ENCODE data around the gene LPO. TPM values are rescaled to one million over a fixed set of nuclear protein-coding genes. Genes with fewer than 3 reads are reported as not detected.

The LPO gene
- total and polyA plus RNA-seq, 10 of the 15 experiments (the other 5 are each of a cell fraction or from before 2014, with no cell fraction given): 0.03 to 0.11 (median 0.06) TPM; not detected in 7

GRCh38 chr17:58312829-58313228 is 74.4 kb downstream of the LPO start:
- intact Hi-C loops (cut with micrococcal nuclease; ENCODE audit: unreplicated experiment): no loop called here

More at GRCh38 chr17:58312829-58313228, 74.4 kb downstream of the LPO start:
- ChIA-PET POLR2A (no interaction called here), SMC1A (ENCODE audit: uncharacterized antibody, unreplicated experiment) (interaction anchor here (0.6 to 12.9 kb wide), 2 partner anchors 31 to 113 kb away, joined by 3 to 249 read pairs; no protein-coding TSS in a partner anchor), CTCF (interaction anchor here (0.8 to 6.5 kb wide), 3 partner anchors 8 to 32 kb away, joined by 3 to 163 read pairs (median 56); no protein-coding TSS in a partner anchor), RAD21 (ENCODE audit: unreplicated experiment) (interaction anchor here (1.0 to 1.3 kb wide), 2 partner anchors 9 to 32 kb away, joined by 3 to 6 read pairs; no protein-coding TSS in a partner anchor)
- TF ChIP-seq, protein P1, sequence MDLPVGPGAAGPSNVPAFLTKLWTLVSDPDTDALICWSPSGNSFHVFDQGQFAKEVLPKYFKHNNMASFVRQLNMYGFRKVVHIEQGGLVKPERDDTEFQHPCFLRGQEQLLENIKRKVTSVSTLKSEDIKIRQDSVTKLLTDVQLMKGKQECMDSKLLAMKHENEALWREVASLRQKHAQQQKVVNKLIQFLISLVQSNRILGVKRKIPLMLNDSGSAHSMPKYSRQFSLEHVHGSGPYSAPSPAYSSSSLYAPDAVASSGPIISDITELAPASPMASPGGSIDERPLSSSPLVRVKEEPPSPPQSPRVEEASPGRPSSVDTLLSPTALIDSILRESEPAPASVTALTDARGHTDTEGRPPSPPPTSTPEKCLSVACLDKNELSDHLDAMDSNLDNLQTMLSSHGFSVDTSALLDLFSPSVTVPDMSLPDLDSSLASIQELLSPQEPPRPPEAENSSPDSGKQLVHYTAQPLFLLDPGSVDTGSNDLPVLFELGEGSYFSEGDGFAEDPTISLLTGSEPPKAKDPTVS (IDR thresholded peaks at IDR 0.05; ENCODE audit: low read depth, low read length): no peak
- TF ChIP-seq, protein P2, sequence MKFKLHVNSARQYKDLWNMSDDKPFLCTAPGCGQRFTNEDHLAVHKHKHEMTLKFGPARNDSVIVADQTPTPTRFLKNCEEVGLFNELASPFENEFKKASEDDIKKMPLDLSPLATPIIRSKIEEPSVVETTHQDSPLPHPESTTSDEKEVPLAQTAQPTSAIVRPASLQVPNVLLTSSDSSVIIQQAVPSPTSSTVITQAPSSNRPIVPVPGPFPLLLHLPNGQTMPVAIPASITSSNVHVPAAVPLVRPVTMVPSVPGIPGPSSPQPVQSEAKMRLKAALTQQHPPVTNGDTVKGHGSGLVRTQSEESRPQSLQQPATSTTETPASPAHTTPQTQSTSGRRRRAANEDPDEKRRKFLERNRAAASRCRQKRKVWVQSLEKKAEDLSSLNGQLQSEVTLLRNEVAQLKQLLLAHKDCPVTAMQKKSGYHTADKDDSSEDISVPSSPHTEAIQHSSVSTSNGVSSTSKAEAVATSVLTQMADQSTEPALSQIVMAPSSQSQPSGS (IDR thresholded peaks at IDR 0.05; ENCODE audit: low read length): no peak
- TF ChIP-seq MEF2B (IDR thresholded peaks at IDR 0.05; ENCODE audit: partially characterized antibody, poor library complexity, severe bottlenecking): no peak
- peak; percentile 45; the same call in 1 of the 2 replicates for TF ChIP-seq RAD21 (IDR thresholded peaks at IDR 0.05; ENCODE audit: insufficient read depth, low read depth, low read length)
- TF ChIP-seq SUPT20H (IDR thresholded peaks at IDR 0.05; ENCODE audit: borderline replicate concordance, control insufficient read depth, low read depth, low read length): no peak
- no peak for TF ChIP-seq CEBPB (IDR thresholded peaks at IDR 0.05; ENCODE audit: borderline replicate concordance in 1 of 2, low read depth in 2 of 2, low read length in 2 of 2)
- TF ChIP-seq REST (IDR thresholded peaks at IDR 0.05; ENCODE audit: low read depth, low read length): no peak
- TF ChIP-seq NR2F1 (conservative IDR thresholded peaks at IDR 0.05): no peak
- peak in 1 of 3 experiments; percentile 20; a peak in 1 of 6 replicates for TF ChIP-seq CTCF (IDR thresholded peaks at IDR 0.05 in 2 of 3, conservative IDR thresholded peaks at IDR 0.05 in 1 of 3; ENCODE audit: control insufficient read depth in 2 of 3, extremely low read depth in 1 of 3, insufficient read depth in 1 of 3, low read depth in 3 of 3, low read length in 3 of 3)
- no peak for TF ChIP-seq NFYB (IDR thresholded peaks at IDR 0.05; ENCODE audit: insufficient read depth, low read depth, low read length)
- TF ChIP-seq KDM1A (IDR thresholded peaks at IDR 0.05; ENCODE audit: borderline replicate concordance): no peak
- TF ChIP-seq PAX8 (IDR thresholded peaks at IDR 0.05): no peak
- TF ChIP-seq HDAC2 (IDR thresholded peaks at IDR 0.05): no peak
- in situ Hi-C loops (cut with MboI): no loop called here
- H3K27ac ChIP-seq (ENCODE audit: control insufficient read depth, insufficient read depth): no peak overlapping the region
- no peaks in the 10 kb centered on the region for H3K79me2 ChIP-seq (ENCODE audit: control insufficient read depth, insufficient read depth, low read length)
- no peak overlapping the region for H3K4me2 ChIP-seq (ENCODE audit: control insufficient read depth, insufficient read depth)
- FAIRE-seq: no peak
- no peak overlapping the region for H3K4me3 ChIP-seq
- no peaks in the 10 kb centered on the region for H3K27me3 ChIP-seq (replicated peaks in 1 of 2; ENCODE audit: control insufficient read depth in 2 of 2, insufficient read depth in 2 of 2, low read length in 1 of 2)
- no peak overlapping the region for H2AFZ ChIP-seq (ENCODE audit: control insufficient read depth, low read depth, low read length)
- 0 out of 4 replicates have a peak, but pooled peaks cover 0 to 1% of the 10 kb centered on the region in 2 experiments for H3K36me3 ChIP-seq (ENCODE audit: control insufficient read depth in 2 of 2, insufficient read depth in 2 of 2, low read length in 1 of 2)
- H3K9ac ChIP-seq (ENCODE audit: control insufficient read depth, insufficient read depth, low read length): no peak overlapping the region
- H3K9me3 ChIP-seq (replicated peaks; ENCODE audit: control insufficient read depth, insufficient read depth, low read length): no peaks in the 10 kb centered on the region
- WGBS (ENCODE audit: insufficient coverage, insufficient replicate concordance, low lambda C conversion rate, missing lambda C conversion rate): 0% methylated on average over 1 of the region's 1 CpG
- ATAC-seq: no peak
- no TSS peak for BruUV-seq (replicated peaks)
- no peak for DNase-seq (ENCODE audit: low read depth, low spot score)
- H3K4me1 ChIP-seq (ENCODE audit: control insufficient read depth, insufficient read depth, low read length): peaks cover 3% of the 10 kb centered on the region
- H4K20me1 ChIP-seq (ENCODE audit: control insufficient read depth, insufficient read depth): no peaks in the 10 kb centered on the region

Data from GM12878 (cell line).